NCI-H748 (cell line): Measurements from ENCODE around the gene BMX.

ENCODE experiments used
- DNase-seq: peaks from one replicate; lab custom pipeline; 2025; ENCODE audit not compliant: unreplicated experiment; lab: John Stamatoyannopoulos, UW

Gene BMX

GRCh38 chrX:15500497-15500966 is at the start of gene BMX:
Gene BMX (plus strand): TSS chrX:15500807. CDS start chrX:15508354, 7,547 bp downstream.
- no peak for DNase-seq

GRCh38 chrX:15451913-15452312 is 48.7 kb upstream of the BMX start:
- no peak for DNase-seq

GRCh38 chrX:15464704-15465103 is 35.9 kb upstream of the BMX start:
- no peak for DNase-seq

- DNase-seq: no peak
Measured at GRCh38 chrX:15465347-15465746, 35.3 kb upstream of the BMX start.

GRCh38 chrX:15465896-15466651 is 34.5 kb upstream of the BMX start:
- peak; percentile 1 for DNase-seq

GRCh38 chrX:15468036-15468435 is 32.6 kb upstream of the BMX start:
- peak; percentile 15 for DNase-seq

GRCh38 chrX:15469613-15470012 is 31.0 kb upstream of the BMX start:
- no peak for DNase-seq

- DNase-seq: peak; percentile 67
Measured at GRCh38 chrX:15471028-15471427, 29.6 kb upstream of the BMX start.

GRCh38 chrX:15472531-15472930 is 28.1 kb upstream of the BMX start:
- no peak for DNase-seq

- peak; percentile 44 for DNase-seq
Measured at GRCh38 chrX:15474028-15474427, 26.6 kb upstream of the BMX start.

GRCh38 chrX:15475021-15475420 is 25.6 kb upstream of the BMX start:
- DNase-seq: peak; percentile 82

- peak; percentile 28 for DNase-seq
Measured at GRCh38 chrX:15475486-15475885, 25.1 kb upstream of the BMX start.

GRCh38 chrX:15483891-15484290 is 16.7 kb upstream of the BMX start:
- no peak for DNase-seq

- DNase-seq: no peak
Measured at GRCh38 chrX:15492469-15492868, 8.1 kb upstream of the BMX start.

GRCh38 chrX:15493118-15493962 is 7.3 kb upstream of the BMX start, which contains the start of gene PIR:
Gene PIR (minus strand): TSS chrX:15493333. CDS start chrX:15491257, 2,076 bp downstream.
- DNase-seq: peak; percentile 94

- DNase-seq: no peak
Measured at GRCh38 chrX:15495801-15496200, 4.8 kb upstream of the BMX start.

GRCh38 chrX:15496824-15497223 is 3.8 kb upstream of the BMX start:
- DNase-seq: no peak

- DNase-seq: peak; percentile 58
Measured at GRCh38 chrX:15497865-15498264, 2.7 kb upstream of the BMX start.

GRCh38 chrX:15498741-15499140 is 1.9 kb upstream of the BMX start:
- DNase-seq: no peak

GRCh38 chrX:15499976-15500375 is 631 bp upstream of the BMX start:
- DNase-seq: no peak

GRCh38 chrX:15501506-15501905 is 899 bp downstream of the BMX start:
- no peak for DNase-seq

GRCh38 chrX:15504661-15505060 is 4.1 kb downstream of the BMX start:
- no peak for DNase-seq
